NCI-H128 (cell line): Measurements from ENCODE around the gene SUGP2.
A peak's percentile ranks its signal among the peaks of the same experiment; 100 is the strongest.
"Not testable (repeated sequence)": the region's sequence is repeated elsewhere in the genome, so short reads cannot be mapped to it uniquely, and the experiment has no call there.

ENCODE experiments used
- DNase-seq: peaks from one replicate; lab custom pipeline; 2025; ENCODE audit not compliant: unreplicated experiment; lab: John Stamatoyannopoulos, UW

SUGP2 gene

GRCh38 chr19:19033176-19033425 lies 216 bp downstream of the SUGP2 start:
- no peak for DNase-seq

DNA sequence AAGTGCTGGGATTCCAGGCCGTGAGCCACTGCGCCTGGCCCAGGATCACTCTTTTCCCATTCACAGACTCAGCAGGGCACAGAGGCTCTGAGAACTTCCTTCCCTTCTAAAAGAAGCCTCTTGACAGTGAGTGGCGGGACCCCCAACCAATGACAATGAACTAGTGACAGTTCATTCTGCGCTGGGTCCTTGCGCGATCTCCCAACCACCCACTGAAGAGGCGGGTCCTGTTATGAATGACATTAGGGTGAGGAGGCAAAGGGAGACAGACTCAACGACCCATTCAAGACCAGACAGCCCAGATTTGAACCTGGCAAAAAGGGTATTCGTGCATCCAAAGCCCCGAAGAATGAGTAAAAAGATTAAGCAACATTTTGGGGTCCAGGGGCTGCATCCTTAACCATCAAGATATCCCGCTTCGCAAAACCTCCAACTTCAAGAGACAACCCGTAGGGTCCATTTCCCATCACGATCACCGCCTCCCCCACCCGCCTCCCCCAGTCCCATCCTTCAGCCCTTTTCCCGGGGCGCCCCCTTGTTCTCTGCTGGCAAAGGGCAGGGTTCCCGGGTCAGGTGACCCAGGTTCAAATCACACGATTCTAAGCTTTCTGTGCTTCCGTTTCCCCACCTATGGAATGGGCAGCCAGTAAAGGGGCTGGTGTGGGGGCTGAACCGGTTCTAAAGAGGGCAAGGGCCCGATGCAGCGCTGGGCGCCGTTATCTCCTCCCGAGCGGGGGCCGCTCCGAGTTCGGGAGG lies 719 bp downstream of the SUGP2 start:
- peak; percentile 92 for DNase-seq

GRCh38 chr19:19031891-19032290 lies 1.4 kb downstream of the SUGP2 start:
- no peak for DNase-seq

- no peak for DNase-seq
Observed at GRCh38 chr19:19028526-19028925, 4.8 kb downstream of the SUGP2 start.

DNA sequence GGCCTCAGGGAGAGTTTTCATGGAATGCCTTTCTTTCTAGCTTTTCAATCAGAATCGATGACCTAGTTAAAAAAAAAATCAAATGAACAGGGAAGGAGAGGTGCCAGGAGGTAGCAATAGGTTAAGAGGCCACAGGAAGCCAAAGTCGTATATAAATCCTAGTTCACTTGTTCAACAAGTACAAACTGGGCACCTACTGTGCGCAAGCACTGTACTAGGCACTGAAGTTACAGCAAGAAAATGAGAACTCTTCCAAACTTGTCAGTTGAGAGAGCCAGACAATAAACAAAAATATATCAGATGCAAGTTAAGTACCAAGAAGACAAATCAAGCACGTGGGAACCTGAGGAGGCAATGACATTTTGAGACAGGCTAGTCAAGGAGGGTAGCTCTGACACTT lies 6.1 kb downstream of the SUGP2 start:
- DNase-seq = no peak

- DNase-seq = no peak
Observed at GRCh38 chr19:19026299-19026971, 6.9 kb downstream of the SUGP2 start.

GRCh38 chr19:19025861-19026260 lies 7.5 kb downstream of the SUGP2 start:
- no peak for DNase-seq

DNA sequence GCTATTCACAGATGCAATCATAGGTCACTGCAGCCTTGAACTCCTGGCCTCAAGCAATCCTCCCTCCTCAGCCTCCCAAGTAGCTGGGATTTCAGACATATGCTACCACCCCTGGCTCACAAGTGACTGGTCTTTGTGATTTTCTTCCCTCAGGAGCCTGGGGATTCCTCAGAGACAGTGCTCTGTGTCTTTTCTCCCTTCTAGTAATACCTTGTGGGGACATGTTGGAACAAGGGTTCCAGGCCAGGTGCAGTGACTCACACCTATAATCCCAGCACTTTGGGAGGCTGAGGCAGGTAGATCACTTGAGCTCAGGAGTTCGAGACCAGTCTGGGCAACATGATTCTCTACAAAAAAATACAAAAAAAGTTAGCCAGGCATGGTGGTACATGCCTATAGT lies 9.9 kb downstream of the SUGP2 start:
- not testable (repeated sequence) for DNase-seq

DNA sequence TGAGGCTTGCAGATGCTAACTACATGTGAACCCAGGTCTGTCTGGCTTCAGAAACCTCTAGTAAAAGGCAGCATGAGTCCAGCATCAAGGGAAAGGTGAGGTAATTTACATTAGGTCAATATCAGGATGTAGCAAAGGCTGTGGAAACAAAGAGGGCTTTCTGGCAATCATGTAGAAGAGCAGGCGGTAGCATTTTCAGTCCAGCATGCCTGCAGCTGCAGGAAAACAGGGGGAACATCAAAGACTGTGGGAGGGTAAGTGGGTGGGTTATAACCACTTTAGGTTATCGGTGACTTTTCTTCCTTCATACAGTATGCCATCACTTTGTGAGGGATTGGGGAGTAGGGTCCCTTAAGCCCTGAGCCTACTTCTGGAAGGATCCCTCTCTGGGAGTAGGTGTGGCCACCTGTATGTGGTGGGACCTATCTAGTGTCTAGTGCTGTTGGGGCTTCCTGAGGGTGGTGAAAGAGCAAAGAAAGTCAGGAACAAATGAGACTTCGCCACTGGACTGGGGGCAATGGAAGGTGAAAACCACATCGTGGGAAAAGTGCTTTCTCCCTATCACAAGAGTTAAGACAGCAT lies 10.8 kb downstream of the SUGP2 start:
- no peak for DNase-seq

DNA sequence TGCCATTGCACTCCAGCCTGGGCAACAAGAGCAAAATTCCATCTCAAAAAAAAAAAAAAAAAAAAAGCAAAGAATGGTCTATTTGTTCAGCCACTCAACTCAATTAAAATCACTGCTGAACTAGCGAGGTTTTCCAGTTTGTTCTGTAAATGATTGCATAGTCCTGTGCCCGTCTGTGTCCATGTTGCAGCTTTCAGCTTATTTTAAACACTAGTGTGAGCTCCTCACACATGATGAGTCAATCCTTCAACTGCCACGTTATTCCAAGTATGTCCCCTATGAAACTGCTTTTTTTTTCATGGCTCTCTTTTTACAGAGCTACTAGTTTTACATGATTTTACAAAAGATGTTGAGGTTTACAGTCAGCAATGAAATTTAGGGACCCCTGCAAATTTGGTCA lies 12.2 kb downstream of the SUGP2 start:
- DNase-seq = no peak

GRCh38 chr19:19010551-19010950 lies 22.8 kb downstream of the SUGP2 start:
- no peak for DNase-seq

GRCh38 chr19:19009951-19010350 lies 23.4 kb downstream of the SUGP2 start:
- DNase-seq = no peak

GRCh38 chr19:19006213-19006612 lies 27.1 kb downstream of the SUGP2 start:
- no peak for DNase-seq

DNA sequence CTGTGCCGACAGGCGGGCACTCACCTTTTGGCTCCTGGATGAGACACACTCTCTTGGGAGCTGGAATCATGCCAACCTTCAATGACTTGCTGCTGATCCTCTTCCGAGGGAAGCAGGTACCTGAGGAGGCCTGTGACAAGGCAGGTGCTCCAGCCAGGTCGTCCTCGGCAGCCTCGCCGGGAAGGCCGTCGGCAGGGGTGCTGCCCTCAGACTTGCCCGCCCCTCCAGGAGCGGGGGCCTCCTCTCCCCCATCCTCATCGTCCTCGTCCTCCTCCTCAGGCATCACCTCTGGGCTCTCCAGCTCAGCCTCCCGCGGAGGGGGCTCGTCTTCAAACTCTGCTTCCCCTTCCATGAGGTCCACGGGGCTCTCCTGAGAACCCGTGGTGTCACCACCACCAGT lies 29.2 kb downstream of the SUGP2 start:
- no peak for DNase-seq

DNA sequence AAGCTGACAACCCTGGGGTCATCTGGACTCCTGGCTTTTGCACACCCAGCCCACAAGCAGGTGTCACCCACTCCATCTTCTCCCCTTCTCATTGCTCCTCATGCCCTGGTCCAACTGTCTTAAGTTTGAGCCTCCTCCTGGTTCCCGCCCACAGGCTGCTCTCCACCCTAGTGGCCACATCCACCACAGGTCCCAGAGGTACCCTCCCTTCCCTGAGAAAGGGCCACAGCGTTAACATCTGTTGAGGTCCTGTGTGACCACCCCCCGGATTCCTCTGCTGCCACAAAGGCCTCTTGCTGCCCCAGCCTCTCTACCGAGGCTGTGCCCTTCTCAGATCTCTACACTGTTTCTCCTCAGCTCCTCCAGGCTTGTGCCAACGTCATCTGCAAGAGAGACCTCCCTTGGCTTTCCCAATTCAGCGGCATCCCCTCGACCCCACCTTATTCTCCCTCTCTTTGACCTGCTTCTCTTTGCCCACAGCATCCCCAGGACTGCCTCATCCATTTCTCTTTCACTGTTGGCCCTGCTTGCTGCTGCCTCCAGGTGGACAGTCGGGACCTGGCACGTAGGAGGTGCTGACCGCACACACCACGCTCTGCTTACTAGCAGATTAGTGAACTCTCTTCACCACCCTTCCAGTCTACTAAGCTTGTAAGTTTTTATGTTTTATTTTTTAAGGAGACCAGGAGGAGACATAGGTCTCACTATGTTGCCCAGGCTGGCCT lies 33.3 kb downstream of the SUGP2 start:
- DNase-seq = no peak

- no peak for DNase-seq
Observed at GRCh38 chr19:18999016-18999758, 34.1 kb downstream of the SUGP2 start.

GRCh38 chr19:18998276-18998675 lies 35.0 kb downstream of the SUGP2 start:
- no peak for DNase-seq

DNA sequence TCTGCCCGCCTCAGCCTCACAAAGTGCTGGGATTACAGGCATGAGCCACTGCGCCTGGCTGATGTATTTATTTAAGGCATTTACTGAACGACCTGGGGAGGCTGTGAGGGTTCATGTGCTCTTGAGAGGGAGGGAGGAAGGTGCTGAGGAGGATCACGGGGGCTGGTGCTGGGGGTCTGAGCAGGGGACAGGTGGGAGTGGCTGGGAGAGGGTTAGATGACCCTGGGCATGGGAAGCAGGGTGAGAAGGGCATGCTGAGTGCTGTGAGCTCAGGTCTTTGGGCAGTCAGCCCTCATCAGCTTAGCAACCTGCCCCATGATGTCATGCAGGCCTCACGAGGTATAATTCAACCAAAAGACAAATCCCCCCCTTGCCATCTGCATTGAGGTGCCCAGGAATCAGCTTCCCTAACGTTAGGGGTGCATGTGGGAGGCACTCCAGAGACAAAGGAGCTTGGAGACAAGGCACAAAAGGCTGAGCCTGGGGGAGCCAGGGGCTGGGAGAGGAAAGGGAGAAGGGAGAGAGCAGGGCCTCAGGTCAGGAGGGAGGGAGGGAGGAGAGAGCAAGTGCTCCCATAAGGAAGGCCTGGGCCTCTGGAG lies 36.4 kb downstream of the SUGP2 start:
- DNase-seq = no peak

DNA sequence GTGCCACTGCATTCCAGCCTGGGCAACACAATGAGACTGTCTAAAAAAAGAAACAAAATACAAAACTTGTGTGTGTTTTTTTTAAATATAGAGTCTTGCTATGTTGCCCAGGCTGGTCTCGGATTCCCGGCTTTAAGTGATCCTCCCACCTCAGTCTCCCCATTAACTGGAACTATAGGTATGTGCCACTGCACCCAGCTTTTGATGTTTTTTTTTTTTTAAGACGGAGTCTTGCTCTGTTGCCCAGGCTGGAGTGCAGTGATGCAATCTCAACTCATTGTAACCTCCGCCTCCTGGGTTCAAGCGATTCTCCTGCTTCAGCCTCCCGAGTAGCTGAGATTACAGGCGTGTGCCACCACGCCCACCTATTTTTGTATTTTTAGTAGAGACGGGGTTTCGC lies 37.0 kb downstream of the SUGP2 start:
- no peak for DNase-seq

DNA sequence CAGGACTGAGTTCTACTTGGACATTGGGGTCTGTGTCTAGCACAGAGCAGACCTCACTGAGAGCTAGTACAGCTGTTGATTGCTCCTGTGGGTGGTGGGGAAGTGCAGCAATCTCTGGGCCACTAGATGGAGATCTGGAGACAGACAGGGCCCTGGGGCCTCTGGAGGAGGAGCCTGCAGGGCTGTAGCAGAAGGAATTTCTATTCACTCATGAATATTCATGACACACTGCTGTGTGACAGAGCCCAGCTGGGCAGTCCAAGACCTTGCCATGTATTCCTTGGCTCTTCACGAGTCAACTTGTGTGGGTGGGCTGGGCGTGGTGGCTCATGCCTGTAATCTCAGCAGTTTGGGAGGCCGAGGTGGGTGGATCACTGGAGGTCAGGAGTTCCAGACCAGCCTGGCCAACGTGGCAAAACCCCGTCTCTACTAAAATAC lies 37.5 kb downstream of the SUGP2 start:
- DNase-seq = no peak

- no peak for DNase-seq
Observed at GRCh38 chr19:18993115-18993514, 40.2 kb downstream of the SUGP2 start.
